Measurements from ENCODE around the gene PAIP2.

DNA sequence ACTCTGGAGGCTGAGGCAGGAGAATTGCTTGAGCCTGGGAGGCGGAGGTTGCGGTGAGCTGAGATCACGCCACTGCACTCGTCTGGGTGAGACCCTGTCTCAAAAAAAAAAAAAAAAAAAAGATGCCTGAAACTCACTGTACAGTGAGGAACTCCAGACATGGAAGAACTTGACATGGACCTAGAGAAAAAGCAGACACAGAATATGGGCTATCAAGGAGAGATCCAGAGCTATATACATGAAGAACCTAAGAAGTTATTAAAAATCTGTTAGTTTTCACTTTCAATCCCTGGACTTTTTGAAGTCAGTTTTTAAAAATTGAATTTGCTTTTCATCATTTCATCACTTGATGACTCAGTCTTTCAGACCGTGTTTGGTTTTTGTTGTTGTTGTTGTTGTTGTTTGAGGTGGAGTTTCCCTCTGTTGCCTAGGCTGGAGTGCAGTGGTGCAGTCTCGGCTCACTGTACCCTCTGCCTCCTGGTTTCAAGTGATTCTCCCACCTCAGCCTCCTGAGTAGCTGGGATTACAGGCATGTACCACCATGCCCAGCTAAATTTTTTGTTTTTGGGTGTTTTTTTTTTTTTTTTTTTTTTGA lies 20.3 kb downstream of the PAIP2 start:
- TF ChIP-seq CTCF (IDR thresholded peaks at IDR 0.05) (no peak), POLR2AphosphoS5 (IDR thresholded peaks at IDR 0.05; ENCODE audit: insufficient read depth in 1 of 2, low read depth in 1 of 2) (no peak), POLR2A (IDR thresholded peaks at IDR 0.05) (no peak)
